GM12873 (cell line): ENCODE results near the gene ACACB.

Experiments
- CTCF ChIP-seq: IDR thresholded peaks from 2 replicates; pipeline ENCODE4 v1.5.1; 2012; ENCODE audit warnings: low read depth, mild to moderate bottlenecking, moderate library complexity, low read length, control low read depth; ENCODE audit not compliant: insufficient read depth; ENCODE audit errors: missing control alignments

Gene ACACB

GRCh38 chr12:109246221-109246620, 129.8 kb downstream of the ACACB start:
- TF ChIP-seq CTCF, result no peak

GRCh38 chr12:109247831-109248654, 131.7 kb downstream of the ACACB start:
- TF ChIP-seq CTCF, result no peak

GRCh38 chr12:109250523-109250922, 134.1 kb downstream of the ACACB start:
- TF ChIP-seq CTCF, result no peak

- no peak for TF ChIP-seq CTCF
These were observed 136.4 kb downstream of the ACACB start for GRCh38 chr12:109252799-109253198.

GRCh38 chr12:109253913-109254544, 137.6 kb downstream of the ACACB start:
- no peak for TF ChIP-seq CTCF

GRCh38 chr12:109255377-109255776, 139.0 kb downstream of the ACACB start:
- TF ChIP-seq CTCF, result no peak

GRCh38 chr12:109256011-109256410, 139.6 kb downstream of the ACACB start:
- no peak for TF ChIP-seq CTCF
